Smooth muscle cell (in vitro differentiated cells): ENCODE data around the gene FOXC1. TPM values are rescaled to one million over a fixed set of nuclear protein-coding genes. Genes with fewer than 3 reads are reported as not detected.

ENCODE experiments used
- DNase-seq: peaks from one replicate; lab custom pipeline; 2025; ENCODE audit not compliant: unreplicated experiment; lab: John Stamatoyannopoulos, UW
- H2AFZ ChIP-seq: fragments of 200-600 bp; sonication (generic); 2 replicates; pipeline ENCODE4 v1.6.0; 2016; ENCODE audit warnings: antibody characterized with exemption, low read depth, mild to moderate bottlenecking
- H3F3A ChIP-seq: fragments of 200-600 bp; sonication (generic); 2 replicates; pipeline ENCODE4 v1.6.0; 2017; ENCODE audit warnings: antibody characterized with exemption, low read depth
- H3K27ac ChIP-seq: fragments of 200-600 bp; sonication (generic); 2 replicates; pipeline ENCODE4 v1.5.1; 2016; ENCODE audit warnings: low read depth, mild to moderate bottlenecking
- H3K27me3 ChIP-seq: fragments of 200-600 bp; sonication (generic); 2 replicates; pipeline ENCODE4 v1.6.1; 2016; ENCODE audit warnings: low read depth, mild to moderate bottlenecking
- H3K36me3 ChIP-seq: fragments of 200-600 bp; sonication (generic); 2 replicates; pipeline ENCODE4 v1.5.1; 2016; ENCODE audit warnings: low read depth
- H3K4me1 ChIP-seq: fragments of 200-600 bp; sonication (generic); 2 replicates; pipeline ENCODE4 v1.5.1; 2016; ENCODE audit warnings: low read depth
- H3K4me2 ChIP-seq: fragments of 200-600 bp; sonication (generic); 2 replicates; pipeline ENCODE4 v1.6.0; 2016; ENCODE audit warnings: mild to moderate bottlenecking
- H3K4me3 ChIP-seq: fragments of 200-600 bp; sonication (generic); 2 replicates; pipeline ENCODE4 v1.5.1; 2016; ENCODE audit warnings: mild to moderate bottlenecking
- H3K79me2 ChIP-seq: fragments of 200-600 bp; sonication (generic); 2 replicates; pipeline ENCODE4 v1.6.0; 2016; ENCODE audit warnings: low read depth, mild to moderate bottlenecking
- H3K9ac ChIP-seq: fragments of 200-600 bp; sonication (generic); 2 replicates; pipeline ENCODE4 v1.6.0; 2016; ENCODE audit warnings: low read depth
- H3K9me3 ChIP-seq: fragments of 200-600 bp; sonication (generic); replicated peaks from 2 replicates; pipeline ENCODE4 v1.5.1; 2016; ENCODE audit warnings: low read depth
- H4K20me1 ChIP-seq: fragments of 200-600 bp; sonication (generic); 2 replicates; pipeline ENCODE4 v1.6.0; 2016; ENCODE audit warnings: low read depth
- CTCF ChIP-seq: fragments of 200-600 bp; sonication (generic); IDR thresholded peaks from 2 replicates; pipeline ENCODE4 v1.5.1; 2017; ENCODE audit warnings: borderline replicate concordance, mild to moderate bottlenecking, antibody characterized with exemption; ENCODE audit not compliant: insufficient read depth, poor library complexity, severe bottlenecking
- WGBS: methylation state at CpG from one replicate; pipeline ENCODE4 v1.1.7; 2016; ENCODE audit warnings: low lambda C conversion rate; 5-methylcytosine and 5-hydroxymethylcytosine counted together
- polyA plus RNA-seq: library from polyadenylated mRNA; unstranded; fragments of >200 nt; fragmentation: Nextera tagmentation; extraction: Ambion mirVana; gene quantifications from 2 replicates; pipeline ENCODE4 v1.2.1, GENCODE V29; 2016
- total RNA-seq: library from RNA; depleted of rRNA; stranded (reverse); fragments of >200 nt; gene quantifications from 2 replicates; pipeline ENCODE4 v1.2.3, GENCODE V29; 2014

The FOXC1 gene
- total and polyA plus RNA-seq, 2 experiments from 2014 or later, result 0.10 to 1.4 TPM

- H3K9ac ChIP-seq, result no peak overlapping the region
- no peaks in the 10 kb centered on the region for H3K36me3 ChIP-seq
- no peak for DNase-seq
- 93% methylated on average over 15 of the region's 15 CpGs for WGBS
- no peaks in the 10 kb centered on the region for H3K79me2 ChIP-seq
- no peaks in the 10 kb centered on the region for H3K9me3 ChIP-seq
- no peaks in the 10 kb centered on the region for H3F3A ChIP-seq
- H3K27me3 ChIP-seq, result peaks cover 57% of the 10 kb centered on the region
- no peak overlapping the region for H3K27ac ChIP-seq
- H3K4me2 ChIP-seq, result no peak overlapping the region
- no peaks in the 10 kb centered on the region for H3K4me1 ChIP-seq
- no peak for TF ChIP-seq CTCF
- no peak overlapping the region for H2AFZ ChIP-seq
- no peaks in the 10 kb centered on the region for H4K20me1 ChIP-seq
- no peak overlapping the region for H3K4me3 ChIP-seq
Measured at GRCh38 chr6:1658212-1659005, 48.7 kb downstream of the FOXC1 start.

- Histone ChIP-seq H4K20me1 (no peaks in the 10 kb centered on the region), H3K79me2 (no peaks in the 10 kb centered on the region), H3K4me1 (no peaks in the 10 kb centered on the region), H3K36me3 (no peaks in the 10 kb centered on the region), H3K27ac (no peak overlapping the region), H3K4me3 (no peak overlapping the region), H2AFZ (no peak overlapping the region), H3F3A (no peaks in the 10 kb centered on the region), H3K9ac (no peak overlapping the region), H3K9me3 (no peaks in the 10 kb centered on the region), H3K4me2 (no peak overlapping the region), H3K27me3 (peaks cover 53% of the 10 kb centered on the region)
- no peak for DNase-seq
- 89% methylated on average over 7 of the region's 7 CpGs for WGBS
- TF ChIP-seq CTCF, result no peak
Measured at GRCh38 chr6:1659816-1660215, 50.1 kb downstream of the FOXC1 start.

- peaks cover 43% of the 10 kb centered on the region for H3K27me3 ChIP-seq
- TF ChIP-seq CTCF, result no peak
- H3F3A ChIP-seq, result no peaks in the 10 kb centered on the region
- H3K4me3 ChIP-seq, result no peak overlapping the region
- no peaks in the 10 kb centered on the region for H3K4me1 ChIP-seq
- H4K20me1 ChIP-seq, result no peaks in the 10 kb centered on the region
- DNase-seq, result no peak
- H3K4me2 ChIP-seq, result no peak overlapping the region
- H3K9ac ChIP-seq, result no peak overlapping the region
- no peak overlapping the region for H3K27ac ChIP-seq
- H3K36me3 ChIP-seq, result no peaks in the 10 kb centered on the region
- no peaks in the 10 kb centered on the region for H3K9me3 ChIP-seq
- no peak overlapping the region for H2AFZ ChIP-seq
- H3K79me2 ChIP-seq, result no peaks in the 10 kb centered on the region
Measured at GRCh38 chr6:1662534-1662933, 52.8 kb downstream of the FOXC1 start.

Other genes starting within 250 kb of the FOXC1 start
- gene FOXF2, start 220.3 kb upstream of the FOXC1 start, total RNA-seq, result 1.8 and 3.5 TPM in 2 replicates
- gene FOXF2, start 220.3 kb upstream of the FOXC1 start, polyA plus RNA-seq, result 4.5 and 4.8 TPM in 2 replicates